GM12872 (cell line): ENCODE measurements around the gene AOX1.

Experiments used
- CTCF ChIP-seq: IDR thresholded peaks from 3 replicates; pipeline ENCODE4 v1.5.1; 2011; ENCODE audit warnings: low read depth, mild to moderate bottlenecking, low read length, moderate library complexity; ENCODE audit not compliant: insufficient read depth

AOX1 gene

DNA sequence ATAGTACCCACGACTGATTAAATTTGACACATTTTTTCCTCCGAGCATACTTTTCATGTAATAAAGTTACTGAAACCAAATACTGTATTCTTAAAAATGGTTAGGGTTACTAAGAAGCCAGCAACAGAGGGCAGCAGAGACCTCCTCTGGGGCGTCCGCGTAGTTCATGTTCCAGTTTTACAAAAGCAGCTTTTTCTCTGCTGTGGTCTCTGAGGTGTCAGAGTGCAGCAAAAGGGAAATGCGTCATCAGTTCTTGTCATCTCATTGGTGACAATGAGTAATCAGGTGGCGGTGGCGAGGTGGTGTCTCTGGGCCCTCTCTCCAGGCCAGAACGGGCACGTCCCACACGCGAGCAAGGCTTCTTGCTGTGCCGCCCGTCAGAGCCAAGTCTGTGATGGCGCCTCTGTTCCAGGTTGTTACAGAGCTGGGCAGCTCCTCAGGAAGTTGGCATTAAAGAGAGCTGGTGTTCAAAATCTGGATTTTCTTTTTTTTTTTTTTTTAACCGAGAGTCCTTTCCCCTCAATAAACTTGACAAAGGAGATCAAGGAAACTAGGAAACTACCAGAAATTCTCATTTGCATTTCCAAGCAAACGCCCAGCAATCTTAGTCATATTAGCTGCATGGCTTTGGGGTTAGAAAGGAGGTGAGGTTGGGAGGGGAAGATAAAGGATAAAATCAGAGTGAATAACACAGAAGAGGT, 127.3 kb downstream of the AOX1 start:
- TF ChIP-seq CTCF, result peak; percentile 79

GRCh38 chr2:200713704-200714064, 127.9 kb downstream of the AOX1 start:
- no peak for TF ChIP-seq CTCF

- no peak for TF ChIP-seq CTCF
Measured at GRCh38 chr2:200716386-200716785, 130.6 kb downstream of the AOX1 start.
